Adrenal gland (tissue), 5 donors: Measurements from ENCODE around the gene TMEM108.

Source experiments
- POLR2A ChIP-seq, 2 donors: fragments of 450-650 bp; IDR thresholded peaks; one replicate each; pipeline ENCODE4 v1.6.1; 2017; ENCODE audit warnings: antibody characterized with exemption in 2 of 2, mild to moderate bottlenecking in 2 of 2, moderate library complexity in 1 of 2
- TF ChIP-seq, protein P1 (sequence below), 6 experiments: fragments of 450-650 bp in 4 of 6; fragments of 200-600 bp in 2 of 6; sonication (generic) in 1 of 6; IDR thresholded peaks; 1 replicate in 5 of 6; 2 replicates in 1 of 6; pipeline versions ENCODE4 v1.5.1 to v1.8.0; 2016 to 2021; ENCODE audit warnings: antibody characterized with exemption in 6 of 6, mild to moderate bottlenecking in 2 of 6, moderate library complexity in 1 of 6
- donor health status: DM: no; HTN: no; CAD: no.

DNA sequence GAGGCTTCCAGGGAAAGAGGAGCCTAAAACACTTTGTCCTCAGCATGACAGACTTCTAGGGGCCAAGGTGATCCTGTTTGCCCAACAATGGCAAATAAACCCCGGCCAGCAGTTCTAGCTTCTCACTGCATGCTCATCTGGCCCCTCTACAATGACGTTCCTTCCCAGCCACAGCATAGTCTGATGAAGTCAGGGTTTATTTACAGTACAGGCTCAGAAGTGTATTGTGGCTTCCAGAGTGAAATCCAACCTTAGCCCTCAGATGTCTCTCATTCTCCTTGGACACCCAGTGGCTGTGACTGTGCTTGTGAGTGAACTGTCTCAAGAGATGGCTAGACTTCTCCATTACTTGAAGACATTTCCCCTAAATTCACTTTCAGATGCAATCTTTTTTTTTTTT, 402.5 kb downstream of the TMEM108 start:
- TF ChIP-seq POLR2A (IDR thresholded peaks at IDR 0.05) = no peak
- TF ChIP-seq, protein P1, sequence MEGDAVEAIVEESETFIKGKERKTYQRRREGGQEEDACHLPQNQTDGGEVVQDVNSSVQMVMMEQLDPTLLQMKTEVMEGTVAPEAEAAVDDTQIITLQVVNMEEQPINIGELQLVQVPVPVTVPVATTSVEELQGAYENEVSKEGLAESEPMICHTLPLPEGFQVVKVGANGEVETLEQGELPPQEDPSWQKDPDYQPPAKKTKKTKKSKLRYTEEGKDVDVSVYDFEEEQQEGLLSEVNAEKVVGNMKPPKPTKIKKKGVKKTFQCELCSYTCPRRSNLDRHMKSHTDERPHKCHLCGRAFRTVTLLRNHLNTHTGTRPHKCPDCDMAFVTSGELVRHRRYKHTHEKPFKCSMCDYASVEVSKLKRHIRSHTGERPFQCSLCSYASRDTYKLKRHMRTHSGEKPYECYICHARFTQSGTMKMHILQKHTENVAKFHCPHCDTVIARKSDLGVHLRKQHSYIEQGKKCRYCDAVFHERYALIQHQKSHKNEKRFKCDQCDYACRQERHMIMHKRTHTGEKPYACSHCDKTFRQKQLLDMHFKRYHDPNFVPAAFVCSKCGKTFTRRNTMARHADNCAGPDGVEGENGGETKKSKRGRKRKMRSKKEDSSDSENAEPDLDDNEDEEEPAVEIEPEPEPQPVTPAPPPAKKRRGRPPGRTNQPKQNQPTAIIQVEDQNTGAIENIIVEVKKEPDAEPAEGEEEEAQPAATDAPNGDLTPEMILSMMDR (IDR thresholded peaks at IDR 0.05) = no peak
